HG02943 (cell line): ENCODE measurements around the gene SPAG16.

ENCODE experiments used
- ATAC-seq: cut with Tn5 transposase; IDR thresholded peaks from one replicate; pipeline ENCODE4 v1.9.1; 2021; ENCODE audit warnings: mild to moderate bottlenecking, low read depth, moderate library complexity; ENCODE audit not compliant: unreplicated experiment

SPAG16 gene

GRCh38 chr2:214410128-214410775, 1126.0 kb downstream of the SPAG16 start:
- no peak for ATAC-seq

GRCh38 chr2:214410918-214411554, 1126.8 kb downstream of the SPAG16 start, which contains the start of gene VWC2L:
TSS of gene VWC2L (plus strand) at chr2:214411054. CDS start at chr2:214414194, 3,140 bp downstream.
- no peak for ATAC-seq

GRCh38 chr2:214412679-214413078, 1128.4 kb downstream of the SPAG16 start:
- no peak for ATAC-seq

GRCh38 chr2:214436470-214436869, 1152.2 kb downstream of the SPAG16 start:
- ATAC-seq = no peak

GRCh38 chr2:214450118-214450894, 1166.0 kb downstream of the SPAG16 start:
- no peak for ATAC-seq

- no peak for ATAC-seq
These were observed 1167.4 kb downstream of the SPAG16 start for GRCh38 chr2:214451516-214452275.
